A549 (cell line): ENCODE measurements around the gene SSU72.

Experiments used
- BHLHE40 ChIP-seq: IDR thresholded peaks from 2 replicates; pipeline ENCODE4 v1.6.1; 2012; ENCODE audit warnings: low read depth, low read length, inconsistent platforms
- CHD2 ChIP-seq: fragments of 150-350 bp; IDR thresholded peaks from 2 replicates; pipeline ENCODE4 v1.6.1; 2014; ENCODE audit warnings: low read length; ENCODE audit not compliant: partially characterized antibody
- CTCF ChIP-seq: fragments of >200 bp; sonication (Bioruptor Twin); formaldehyde crosslinking; IDR thresholded peaks from 3 replicates; pipeline ENCODE4 v1.5.1; 2016
- EHMT2 ChIP-seq: fragments of 200-600 bp; sonication (generic); IDR thresholded peaks from 2 replicates; pipeline ENCODE4 v1.6.1; 2016; ENCODE audit warnings: antibody characterized with exemption, low read depth, mild to moderate bottlenecking, moderate library complexity
- ELK1 ChIP-seq: fragments of 150-350 bp; IDR thresholded peaks from 2 replicates; pipeline ENCODE4 v1.6.1; 2014; ENCODE audit warnings: low read depth, mild to moderate bottlenecking, low read length
- ESRRA ChIP-seq: fragments of 150-350 bp; IDR thresholded peaks from 2 replicates; pipeline ENCODE4 v1.6.1; 2014; ENCODE audit warnings: mild to moderate bottlenecking, low read length, borderline replicate concordance
- JUN ChIP-seq, 2 experiments: fragments of >200 bp; sonication (Bioruptor Twin); formaldehyde crosslinking; IDR thresholded peaks; 2 replicates in 1 of 2; 3 replicates in 1 of 2; pipeline ENCODE4 v1.6.1; 2016 to 2017
- KDM1A ChIP-seq: fragments of 200-600 bp; sonication (generic); IDR thresholded peaks from 2 replicates; pipeline ENCODE4 v1.6.1; 2016; ENCODE audit warnings: low read depth, mild to moderate bottlenecking
- POLR2A ChIP-seq: IDR thresholded peaks from 2 replicates; pipeline ENCODE4 v1.6.1; 2012; ENCODE audit warnings: mild to moderate bottlenecking, low read length
- RAD21 ChIP-seq, 2 experiments: fragments of >200 bp in 1 of 2; sonication (Bioruptor Twin) in 1 of 2; formaldehyde crosslinking in 1 of 2; IDR thresholded peaks in 1 of 2; conservative IDR thresholded peaks in 1 of 2; 2 replicates in 1 of 2; 3 replicates in 1 of 2; pipeline ENCODE4 v1.6.1; 2012 to 2018; ENCODE audit warnings: inconsistent platforms in 1 of 2
- RFX5 ChIP-seq: fragments of 450-650 bp; IDR thresholded peaks from 2 replicates; pipeline ENCODE4 v1.7.1; 2014; ENCODE audit warnings: antibody characterized with exemption, mild to moderate bottlenecking, moderate library complexity
- USF2 ChIP-seq: fragments of 450-650 bp; IDR thresholded peaks from 2 replicates; pipeline ENCODE4 v1.6.1; 2014; ENCODE audit warnings: antibody characterized with exemption
- TF ChIP-seq, protein P1 (sequence below): fragments of >200 bp; sonication (Bioruptor Twin); formaldehyde crosslinking; IDR thresholded peaks from 2 replicates; pipeline ENCODE4 v1.6.1; 2016

- TF ChIP-seq CTCF (no peak), ELK1 (no peak), KDM1A (no peak), EHMT2 (no peak), JUN (IDR thresholded peaks at IDR 0.05) (no peak), BHLHE40 (no peak), POLR2A (no peak), ESRRA (no peak), RAD21 (conservative IDR thresholded peaks at IDR 0.05 in 1 of 2, IDR thresholded peaks at IDR 0.05 in 1 of 2) (no peak), RFX5 (no peak), USF2 (no peak), CHD2 (no peak)
- TF ChIP-seq, protein P1, sequence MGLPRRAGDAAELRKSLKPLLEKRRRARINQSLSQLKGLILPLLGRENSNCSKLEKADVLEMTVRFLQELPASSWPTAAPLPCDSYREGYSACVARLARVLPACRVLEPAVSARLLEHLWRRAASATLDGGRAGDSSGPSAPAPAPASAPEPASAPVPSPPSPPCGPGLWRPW: no peak
Measured at GRCh38 chr1:1562556-1563195, 12.0 kb downstream of the SSU72 start.
